ENCODE measurements around the gene ZCCHC7.
"Not testable (repeated sequence)": the region's sequence is repeated elsewhere in the genome, so short reads cannot be mapped to it uniquely, and the experiment has no call there.

Gene ZCCHC7

GRCh38 chr9:37119907-37120842 lies at the start of gene ZCCHC7:
Gene ZCCHC7 (plus strand): TSS chr9:37120574.
- POLR2A ChIA-PET (ENCODE audit: low non-redundant PET): interaction anchor here (1.4 kb wide), 1 partner anchor 41 kb away, joined by 3 read pairs; no protein-coding TSS in a partner anchor
- DNase-seq (ENCODE audit: low spot score): peak; percentile 99
- CTCF ChIA-PET: interaction anchor here (0.6 to 1.2 kb wide), 4 partner anchors 41 to 247 kb away, joined by 3 to 9 read pairs (median 4); no protein-coding TSS in a partner anchor
- H3K27ac ChIP-seq: peak within 1 kb of the TSS; percentile 82
- no peak for TF ChIP-seq CTCF (conservative IDR thresholded peaks at IDR 0.05; ENCODE audit: low read depth)

- DNase-seq (ENCODE audit: low spot score); H3K27ac ChIP-seq; CTCF ChIA-PET; POLR2A ChIA-PET (ENCODE audit: low non-redundant PET): not testable (repeated sequence)
Measured at GRCh38 chr9:37074790-37075189, 45.6 kb upstream of the ZCCHC7 start.

- ChIA-PET CTCF (interaction anchor here (0.5 to 1.5 kb wide), 3 partner anchors 40 to 401 kb away, joined by 3 to 9 read pairs (median 6); no protein-coding TSS in a partner anchor), POLR2A (ENCODE audit: low non-redundant PET) (interaction anchor here (0.7 to 1.7 kb wide), 2 partner anchors 41 to 328 kb away, joined by 3 read pairs; partner anchors contain the start of gene ZCCHC7)
- no peak for TF ChIP-seq CTCF (conservative IDR thresholded peaks at IDR 0.05; ENCODE audit: low read depth)
- DNase-seq (ENCODE audit: low spot score): peak; percentile 94
- peak overlapping the region; percentile 76 for H3K27ac ChIP-seq
Measured at GRCh38 chr9:37079370-37080164, 40.8 kb upstream of the ZCCHC7 start.

- DNase-seq (ENCODE audit: low spot score): not testable (repeated sequence)
- peak overlapping the region; percentile 76 for H3K27ac ChIP-seq
- ChIA-PET POLR2A (ENCODE audit: low non-redundant PET) (interaction anchor here (1.7 kb wide), 1 partner anchor 40 kb away, joined by 3 read pairs; the partner anchor contains the start of gene ZCCHC7), CTCF (interaction anchor here (0.5 to 1.5 kb wide), 3 partner anchors 39 to 402 kb away, joined by 3 to 9 read pairs (median 6); no protein-coding TSS in a partner anchor)
Measured at GRCh38 chr9:37080165-37080628, 40.2 kb upstream of the ZCCHC7 start.

- DNase-seq (ENCODE audit: low spot score); POLR2A ChIA-PET (ENCODE audit: low non-redundant PET); CTCF ChIA-PET; H3K27ac ChIP-seq: not testable (repeated sequence)
Measured at GRCh38 chr9:37081507-37081906, 38.9 kb upstream of the ZCCHC7 start.

- ChIA-PET POLR2A (ENCODE audit: low non-redundant PET) (no interaction called here), CTCF (no interaction called here)
- H3K27ac ChIP-seq: no peak overlapping the region
- DNase-seq (ENCODE audit: low spot score): no peak
- TF ChIP-seq CTCF (conservative IDR thresholded peaks at IDR 0.05; ENCODE audit: low read depth): no peak
Measured at GRCh38 chr9:37082214-37082765, 38.1 kb upstream of the ZCCHC7 start.

- H3K27ac ChIP-seq: no peak overlapping the region
- DNase-seq (ENCODE audit: low spot score): no peak
- ChIA-PET POLR2A (ENCODE audit: low non-redundant PET) (no interaction called here), CTCF (no interaction called here)
- TF ChIP-seq CTCF (conservative IDR thresholded peaks at IDR 0.05; ENCODE audit: low read depth): no peak
Measured at GRCh38 chr9:37083654-37084053, 36.7 kb upstream of the ZCCHC7 start.
